Heart left ventricle (tissue), 16 donors: ENCODE data around the gene TTBK2. TPM values are rescaled to one million over a fixed set of nuclear protein-coding genes. Genes with fewer than 3 reads are reported as not detected.

Experiments used
- ATAC-seq, 4 donors: fragments of 200-7000 bp; cut with Tn5 transposase; one replicate each; pipeline ENCODE4 v1.9.1; 2020 to 2022; ENCODE audit warnings: moderate library complexity in 4 of 4, mild to moderate bottlenecking in 3 of 4, moderate number of reproducible peaks in 1 of 4
- DNase-seq, 5 donors: peaks; one replicate each; pipeline ENCODE4 v3.0.0-alpha.2; 2020
- H3K27ac ChIP-seq, 12 donors: fragments of 200-600 bp; sonication (generic) in 4 of 12; one replicate each; pipeline versions ENCODE4 v1.5.0 to v1.8.0; 2016 to 2022; ENCODE audit warnings: mild to moderate bottlenecking in 2 of 12
- H3K27me3 ChIP-seq, 9 donors: fragments of 200-600 bp; sonication (generic) in 2 of 9; one replicate each; pipeline versions ENCODE4 v1.5.1 to v1.8.0; 2016 to 2022; ENCODE audit warnings: mild to moderate bottlenecking in 3 of 9
- H3K36me3 ChIP-seq, 9 donors: fragments of 200-600 bp; sonication (generic) in 2 of 9; one replicate each; pipeline versions ENCODE4 v1.5.0 to v1.8.0; 2018 to 2022; ENCODE audit warnings: mild to moderate bottlenecking in 2 of 9
- H3K4me1 ChIP-seq, 12 donors: fragments of 200-600 bp; sonication (generic) in 4 of 12; one replicate each; pipeline versions ENCODE4 v1.5.0 to v1.8.0; 2016 to 2022; ENCODE audit warnings: mild to moderate bottlenecking in 3 of 12
- H3K4me3 ChIP-seq, 12 donors: fragments of 200-600 bp; sonication (generic) in 4 of 12; one replicate each; pipeline versions ENCODE4 v1.5.0 to v1.8.0; 2017 to 2022; ENCODE audit warnings: mild to moderate bottlenecking in 9 of 12, moderate library complexity in 4 of 12
- H3K9me3 ChIP-seq, 12 donors: fragments of 200-600 bp; sonication (generic) in 4 of 12; one replicate each; pipeline versions ENCODE4 v1.5.0 to v1.8.0; 2016 to 2022; ENCODE audit warnings: mild to moderate bottlenecking in 1 of 12
- CTCF ChIP-seq, 12 donors: fragments of 200-600 bp; sonication (generic) in 4 of 12; IDR thresholded peaks; one replicate each; pipeline versions ENCODE4 v1.5.0 to v1.8.0; 2018 to 2022; ENCODE audit warnings: antibody characterized with exemption in 12 of 12, mild to moderate bottlenecking in 5 of 12
- POLR2A ChIP-seq, 2 donors: fragments of 450-650 bp; IDR thresholded peaks; one replicate each; pipeline ENCODE4 v1.6.1; 2017; ENCODE audit warnings: antibody characterized with exemption in 2 of 2, mild to moderate bottlenecking in 2 of 2, moderate library complexity in 2 of 2
- whole genome bisulfite sequencing, 4 donors: extraction: QIAGEN DNeasy Blood & Tissue Kit in 2 of 4; methylation state at CpG; one replicate each; pipeline versions ENCODE4 v1.1.5 to v1.1.7; 2013 to 2018; 5-methylcytosine and 5-hydroxymethylcytosine counted together
- intact Hi-C, 10 donors: fragments of 100-400 bp; cut with DNase I; formaldehyde crosslinking; loops; one replicate each; pipeline versions ENCODE4 v1.11.1 to v1.14.2; 2022
- polyA plus RNA-seq, 2 donors: library from polyadenylated mRNA; stranded (reverse); fragments of 200-250 nt; gene quantifications; one replicate each; pipeline ENCODE4 v1.2.3, GENCODE V29; 2013
- total RNA-seq, 9 donors: library from RNA; depleted of rRNA in 2 of 9; stranded (reverse); fragments of >200 nt in 2 of 9; fragmentation: NEBNext Ultra II Directional in 3 of 9; extraction: Animal tissue kit (Norgen Biotek cat#: 25700) in 3 of 9; gene quantifications; one replicate each; pipeline versions ENCODE4 v1.1.0 to v1.2.4, GENCODE V29; 2016 to 2023
- donor health status: ischemic (EF 13 %, LVEDD 7.1; RV severe dilation, severe dysfunction).
- donor health status: healthy with polysubstance abuse.
- donor health status: DM: no; HTN: yes; CAD: no.
- donor health status: DM: no; HTN: no; CAD: no.
- donor health status: ischemic (EF 25% LVEDD 6.9; RV normal size, moderate dysfunction).
- donor health status: ischemic (EF 25% LVEDD 5.7; RV mildly dilated, moderate dysfunction).
- donor health status: healthy.
- donor health status: DM: yes; HTN: yes; CAD: no.
- donor health status: ischemic (EF 35%, LVEDD 5.7; RV mildly dilated, moderate dysfunction).
- donor health status: nonischemic (EF 11% LVEDD 7.7; RV severe dilation, severe dysfunction).
- donor health status: DM: yes; HTN: yes; CAD: no.
- donor health status: PGD.
- donor health status: ischemic (EF 29% LVEDD 5.4; RV normal size, mild dysfunction).
- donor health status: nonischemic (EF 23%, LVEDD 6.1; RV moderate dilation, normal function).

TTBK2 gene
- total and polyA plus RNA-seq, 11 donors, result 4.9 to 27.9 (median 19.1) TPM

DNA sequence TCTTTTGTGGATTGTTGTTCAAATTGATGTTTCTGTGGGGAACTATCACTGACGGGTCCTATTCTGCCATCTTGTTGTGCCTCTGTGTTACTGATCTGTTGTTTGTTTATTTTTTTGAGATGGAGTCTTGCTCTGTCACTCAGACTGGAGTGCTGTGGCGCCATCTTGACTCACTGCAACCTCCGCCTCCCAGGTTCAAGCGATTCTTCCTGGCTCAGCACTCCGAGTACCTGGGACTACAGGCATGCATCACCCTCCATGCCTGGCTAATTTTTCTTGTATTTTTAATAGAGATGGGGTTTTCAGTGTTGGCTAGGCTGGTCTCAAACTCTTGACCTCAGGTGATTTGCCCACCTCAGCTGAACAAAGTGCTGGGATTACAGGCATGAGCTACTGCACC, 215.2 kb downstream of the TTBK2 start:
- Histone ChIP-seq H3K36me3 (peaks cover 0 to 51% (median 10%) of the 10 kb centered on the region in 9 donors), H3K9me3 (peaks cover 0 to 13% (median 0%) of the 10 kb centered on the region in 12 donors), H3K4me1 (peaks cover 0 to 7% (median 0%) of the 10 kb centered on the region in 12 donors), H3K27ac (no peak overlapping the region), H3K4me3 (no peak overlapping the region), H3K27me3 (no peaks in the 10 kb centered on the region)
- TF ChIP-seq CTCF (IDR thresholded peaks at IDR 0.05) (no peak), POLR2A (IDR thresholded peaks at IDR 0.05) (no peak)
- WGBS, 4 donors, result 96 to 98% (median 97%) methylated on average over 5 of the region's 5 CpGs
- ATAC-seq (no peak), DNase-seq (no peak)
- intact Hi-C loops, result loop anchor here in 8 of 10 donors (1.0 to 5.0 kb wide), 4 partner anchors 221 to 223 kb away; no protein-coding TSS in a partner anchor

DNA sequence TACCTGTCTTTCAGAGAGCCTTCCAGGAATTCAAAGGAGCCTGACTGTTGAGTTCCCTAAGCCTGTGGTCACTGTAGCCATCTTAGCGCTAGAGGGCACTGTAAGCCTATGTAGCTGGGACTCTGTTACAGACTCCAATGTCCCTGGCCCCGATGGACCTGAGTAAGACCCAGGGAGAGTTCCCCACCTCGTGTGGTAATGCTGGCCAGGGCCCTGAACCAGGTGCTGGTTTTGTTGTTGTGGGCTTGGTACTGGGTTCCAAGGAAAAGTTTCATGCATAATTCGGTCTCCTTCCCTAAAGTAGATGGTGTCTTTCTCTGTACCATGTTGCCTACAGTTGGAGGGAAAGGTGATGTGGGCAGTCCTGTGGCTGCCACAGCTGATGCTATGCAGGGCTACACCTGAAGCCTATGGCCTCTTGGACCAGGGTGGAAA, 216.1 kb downstream of the TTBK2 start:
- peaks cover 0 to 60% (median 10%) of the 10 kb centered on the region in 9 donors for H3K36me3 ChIP-seq
- 27 to 32% (median 32%) methylated on average over 4 of the region's 4 CpGs for WGBS, 4 donors

GRCh38 chr15:42696626-42697025, 224.0 kb downstream of the TTBK2 start:
- ATAC-seq, result no peak

More for the DNA sequence above, 216.1 kb downstream of the TTBK2 start:
- Histone ChIP-seq H3K27me3 (no peaks in the 10 kb centered on the region), H3K9me3 (peaks cover 0 to 13% (median 0%) of the 10 kb centered on the region in 12 donors), H3K27ac (no peak overlapping the region), H3K4me3 (no peak overlapping the region), H3K4me1 (peaks cover 0 to 7% (median 0%) of the 10 kb centered on the region in 12 donors)
- intact Hi-C loops, result loop anchor here in 6 of 10 donors (2.0 to 5.0 kb wide), 3 partner anchors 222 to 224 kb away; no protein-coding TSS in a partner anchor
- TF ChIP-seq POLR2A (IDR thresholded peaks at IDR 0.05) (no peak), CTCF (IDR thresholded peaks at IDR 0.05) (peak; percentile 67 to 85 (median 74))
- ATAC-seq (peak; percentile 88 to 96 (median 94)), DNase-seq (peak in 3 of 5 donors; percentile 41 to 52 (median 51))

More at GRCh38 chr15:42696626-42697025, 224.0 kb downstream of the TTBK2 start:
- Histone ChIP-seq H3K27me3 (no peaks in the 10 kb centered on the region), H3K27ac (no peak overlapping the region), H3K9me3 (peaks cover 0 to 13% (median 0%) of the 10 kb centered on the region in 12 donors), H3K4me1 (no peaks in the 10 kb centered on the region), H3K4me3 (no peak overlapping the region), H3K36me3 (peaks cover 0 to 98% (median 49%) of the 10 kb centered on the region in 9 donors)
- no peak for DNase-seq
- TF ChIP-seq POLR2A (IDR thresholded peaks at IDR 0.05) (no peak), CTCF (IDR thresholded peaks at IDR 0.05) (no peak)
- WGBS, 4 donors, result 88 to 92% (median 91%) methylated on average over 5 of the region's 5 CpGs
- intact Hi-C loops, result no loop called here
